ENCODE results near the gene LRP1-AS.

GRCh38 chr12:57118711-57119271, 28.6 kb downstream of the LRP1-AS start:
- no peak for TF ChIP-seq POLR2A (IDR thresholded peaks at IDR 0.05)
- TF ChIP-seq, protein P1, sequence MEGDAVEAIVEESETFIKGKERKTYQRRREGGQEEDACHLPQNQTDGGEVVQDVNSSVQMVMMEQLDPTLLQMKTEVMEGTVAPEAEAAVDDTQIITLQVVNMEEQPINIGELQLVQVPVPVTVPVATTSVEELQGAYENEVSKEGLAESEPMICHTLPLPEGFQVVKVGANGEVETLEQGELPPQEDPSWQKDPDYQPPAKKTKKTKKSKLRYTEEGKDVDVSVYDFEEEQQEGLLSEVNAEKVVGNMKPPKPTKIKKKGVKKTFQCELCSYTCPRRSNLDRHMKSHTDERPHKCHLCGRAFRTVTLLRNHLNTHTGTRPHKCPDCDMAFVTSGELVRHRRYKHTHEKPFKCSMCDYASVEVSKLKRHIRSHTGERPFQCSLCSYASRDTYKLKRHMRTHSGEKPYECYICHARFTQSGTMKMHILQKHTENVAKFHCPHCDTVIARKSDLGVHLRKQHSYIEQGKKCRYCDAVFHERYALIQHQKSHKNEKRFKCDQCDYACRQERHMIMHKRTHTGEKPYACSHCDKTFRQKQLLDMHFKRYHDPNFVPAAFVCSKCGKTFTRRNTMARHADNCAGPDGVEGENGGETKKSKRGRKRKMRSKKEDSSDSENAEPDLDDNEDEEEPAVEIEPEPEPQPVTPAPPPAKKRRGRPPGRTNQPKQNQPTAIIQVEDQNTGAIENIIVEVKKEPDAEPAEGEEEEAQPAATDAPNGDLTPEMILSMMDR (IDR thresholded peaks at IDR 0.05), result peak in 1 of 6 experiments; percentile 3
